K562 (cell line): ENCODE results near the gene ABHD13. TPM values are rescaled to one million over a fixed set of nuclear protein-coding genes. Genes with fewer than 3 reads are reported as not detected.
A peak's percentile ranks its signal among the peaks of the same experiment; 100 is the strongest.

ENCODE experiments used
- ATAC-seq: fragments of 200-7000 bp; cut with Tn5 transposase; 3 replicates; pipeline ENCODE4 v1.9.1; 2020; ENCODE audit warnings: moderate library complexity
- BruUV-seq: library from RNA; stranded (reverse); fragments of 400-500 nt; replicated peaks from 2 replicates; lab custom pipeline; 2021; lab: Mats Ljungman, UMichigan
- CTCF ChIA-PET: fragments of 300-600 bp; formaldehyde crosslinking; extraction: SDS; loops from one replicate; lab custom pipeline; 2021; ENCODE audit warnings: low intra/inter-chr PET ratio; lab: Yijun Ruan, JAX
- POLR2A ChIA-PET: fragments of 300-600, 350-650 bp; sonication (Branson Sonifier 250); formaldehyde crosslinking; extraction: SDS; loops from one replicate; lab custom pipeline; 2021; ENCODE audit warnings: antibody characterized with exemption, inconsistent platforms; lab: Yijun Ruan, JAX
- DNase-seq, 4 experiments: peaks; one replicate each; pipeline versions ENCODE4 v3.0.0 to v3.0.0-alpha.2; 2011 to 2018; ENCODE audit warnings: low spot score in 3 of 4, mixed read lengths in 3 of 4; ENCODE audit errors: extremely low read depth in 1 of 4
- FAIRE-seq: peaks from 2 replicates; lab custom pipeline; 2011; peaks lifted over from hg19 to GRCh38; lab: Jason Lieb, UNC
- H2AFZ ChIP-seq: 2 replicates; pipeline ENCODE4 v1.6.0; 2011; ENCODE audit warnings: low read depth, low read length, control low read depth, inconsistent platforms
- H3K27ac ChIP-seq: fragments of 200-600 bp; 3 replicates; pipeline ENCODE4 v1.8.0; 2011; ENCODE audit warnings: low read depth, mild to moderate bottlenecking, control low read depth, inconsistent platforms, low read length, moderate library complexity, mixed read lengths; ENCODE audit errors: extremely low read depth
- H3K27me3 ChIP-seq, 2 experiments: fragments of 300-600 bp in 1 of 2; 2 replicates in 1 of 2; 3 replicates in 1 of 2; pipeline versions ENCODE4 v1.6.0 to v1.8.0; 2011; ENCODE audit warnings: inconsistent platforms in 2 of 2, low read length in 2 of 2, mild to moderate bottlenecking in 1 of 2, mixed read lengths in 1 of 2, moderate library complexity in 1 of 2; ENCODE audit not compliant: control insufficient read depth in 2 of 2, insufficient read depth in 2 of 2
- H3K36me3 ChIP-seq: fragments of 300-600 bp; 3 replicates; pipeline ENCODE4 v1.8.0; 2011; ENCODE audit warnings: mild to moderate bottlenecking, low read length, inconsistent platforms; ENCODE audit not compliant: control insufficient read depth, insufficient read depth
- H3K4me1 ChIP-seq, 2 experiments: fragments of 200-600 bp in 1 of 2; replicated peaks in 1 of 2; 2 replicates in 1 of 2; 3 replicates in 1 of 2; pipeline versions ENCODE4 v1.5.1 to v1.8.0; 2011; ENCODE audit warnings: inconsistent platforms in 2 of 2, low read length in 2 of 2, mild to moderate bottlenecking in 1 of 2, mixed read lengths in 1 of 2, moderate library complexity in 1 of 2; ENCODE audit not compliant: control insufficient read depth in 2 of 2, insufficient read depth in 2 of 2
- H3K4me2 ChIP-seq: 2 replicates; pipeline ENCODE4 v1.6.1; 2011; ENCODE audit warnings: low read length, control low read depth, inconsistent platforms, mixed read lengths; ENCODE audit not compliant: insufficient read depth
- H3K4me3 ChIP-seq: fragments of 200-600 bp; sonication (generic), shearing (Covaris generic); 2 replicates; pipeline ENCODE4 v1.5.1; 2016; ENCODE audit warnings: control low read depth, inconsistent platforms
- H3K79me2 ChIP-seq: fragments of 200-600 bp; 3 replicates; pipeline ENCODE4 v1.8.0; 2011; ENCODE audit warnings: low read length, inconsistent platforms; ENCODE audit not compliant: control insufficient read depth, insufficient read depth
- H3K9ac ChIP-seq, 2 experiments: 2 replicates each; pipeline versions ENCODE4 v1.6.0 to v1.6.1; 2011; ENCODE audit warnings: low read depth in 2 of 2, low read length in 2 of 2, control low read depth in 1 of 2, inconsistent platforms in 1 of 2, mild to moderate bottlenecking in 1 of 2, mixed read lengths in 1 of 2; ENCODE audit not compliant: insufficient read depth in 1 of 2
- H3K9me1 ChIP-seq: one replicate; pipeline ENCODE4 v1.6.0; 2011; ENCODE audit warnings: inconsistent platforms, mild to moderate bottlenecking, low read length, moderate library complexity; ENCODE audit not compliant: control insufficient read depth, insufficient read depth
- H3K9me3 ChIP-seq: replicated peaks from 2 replicates; pipeline ENCODE4 v1.5.1; 2011; ENCODE audit warnings: low read depth, low read length, inconsistent platforms; ENCODE audit not compliant: control insufficient read depth, insufficient read depth
- H4K20me1 ChIP-seq: replicated peaks from 2 replicates; pipeline ENCODE4 v1.6.1; 2011; ENCODE audit warnings: low read length, inconsistent platforms, mixed read lengths; ENCODE audit not compliant: control insufficient read depth, insufficient read depth
- ARID3A ChIP-seq: IDR thresholded peaks from 2 replicates; pipeline ENCODE4 v1.6.1; 2012; ENCODE audit warnings: low read depth, low read length, improper control_type of control experiment, borderline replicate concordance
- CBX3 ChIP-seq, 2 experiments: IDR thresholded peaks; 1 replicate in 1 of 2; 2 replicates in 1 of 2; pipeline ENCODE4 v1.6.1; 2012; ENCODE audit warnings: inconsistent platforms in 2 of 2, low read length in 2 of 2, borderline replicate concordance in 1 of 2, control low read depth in 1 of 2
- DDX20 ChIP-seq: fragments of 450-650 bp; IDR thresholded peaks from 2 replicates; pipeline ENCODE4 v1.6.1; 2016; ENCODE audit warnings: missing genetic modification characterization, low read depth, mild to moderate bottlenecking, missing compliant biosample characterization, moderate library complexity
- EP300 ChIP-seq: IDR thresholded peaks from 2 replicates; pipeline ENCODE4 v1.6.1; 2012; ENCODE audit warnings: low read length, improper control_type of control experiment
- JUND ChIP-seq, 2 experiments: IDR thresholded peaks; 2 replicates in 1 of 2; 3 replicates in 1 of 2; pipeline ENCODE4 v1.6.1; 2011; ENCODE audit warnings: borderline replicate concordance in 2 of 2, low read depth in 2 of 2, low read length in 2 of 2, improper control_type of control experiment in 1 of 2, missing biosample characterization in 1 of 2, missing genetic modification characterization in 1 of 2, missing genetic modification reagents in 1 of 2
- MCM7 ChIP-seq, 2 experiments: fragments of 450-650 bp; IDR thresholded peaks; 2 replicates each; pipeline ENCODE4 v1.6.1; 2016 to 2018
- MLLT1 ChIP-seq, 2 experiments: fragments of 450-650 bp; IDR thresholded peaks; 2 replicates each; pipeline ENCODE4 v1.6.1; 2016
- MXI1 ChIP-seq: IDR thresholded peaks from 2 replicates; pipeline ENCODE4 v1.6.1; 2011; ENCODE audit warnings: low read depth, mild to moderate bottlenecking, improper control_type of control experiment, low read length
- NCOA1 ChIP-seq: fragments of 450-650 bp; IDR thresholded peaks from 2 replicates; pipeline ENCODE4 v1.6.1; 2016; ENCODE audit warnings: low read depth
- SMARCC2 ChIP-seq: fragments of 450-650 bp; IDR thresholded peaks from 2 replicates; pipeline ENCODE4 v1.6.1; 2017; ENCODE audit warnings: antibody characterized with exemption, moderate library complexity, mild to moderate bottlenecking, low read depth
- ZBED1 ChIP-seq: IDR thresholded peaks from 2 replicates; pipeline ENCODE4 v1.6.1; 2014
- ZNF24 ChIP-seq: fragments of 450-650 bp; IDR thresholded peaks from 2 replicates; pipeline ENCODE4 v1.6.1; 2016
- WGBS: fragments of 100-300 bp; shearing (Covaris generic); methylation state at CpG from one replicate; pipeline ENCODE4 v1.1.6; 2016; ENCODE audit warnings: low coverage, mixed read lengths; ENCODE audit not compliant: insufficient coverage; ENCODE audit errors: missing lambda C conversion rate; 5-methylcytosine and 5-hydroxymethylcytosine counted together
- in situ Hi-C: fragments of 300-500 bp; cut with MboI; formaldehyde crosslinking; loops from 4 replicates; pipeline ENCODE4 v1.15.0; 2018; ENCODE audit warnings: inconsistent platforms, mixed read lengths
- intact Hi-C: fragments of 100-400 bp; cut with micrococcal nuclease; formaldehyde crosslinking; loops from 2 replicates; pipeline ENCODE4 v1.14.2; 2022
- polyA plus RNA-seq, 8 experiments: library from polyadenylated mRNA; depleted of rRNA in 4 of 8; stranded (reverse) in 5 of 8; unstranded in 3 of 8; fragments of >200 nt; fragmentation: Nextera tagmentation in 2 of 8; fragmentation: Illumina TruSeq in 1 of 8; extraction: Ambion mirVana in 2 of 8; extraction: Trizol in 1 of 8; gene quantifications; 2 replicates each; pipeline versions ENCODE4 v1.2.1 to v1.2.3, GENCODE V29; 2011 to 2014; ENCODE audit warnings: inconsistent platforms in 1 of 8, missing spikeins in 1 of 8
- total RNA-seq, 7 experiments: library from RNA; depleted of rRNA in 6 of 7; stranded (reverse); fragments of >200 nt in 6 of 7; fragmentation: Illumina TruSeq in 2 of 7; extraction: Trizol in 2 of 7; gene quantifications; 2 replicates each; pipeline versions ENCODE4 v1.2.1 to v1.2.3, GENCODE V29; 2011 to 2021; ENCODE audit warnings: low replicate concordance in 1 of 7
- TF ChIP-seq, protein P1 (sequence below): fragments of 250-450 bp; sonication (Bioruptor Pico); IDR thresholded peaks from 2 replicates; pipeline ENCODE4 v1.5.0; 2021; ENCODE audit warnings: mild to moderate bottlenecking, moderate library complexity

Gene ABHD13
- total and polyA plus RNA-seq, 9 of the 15 experiments (the other 6 are each of a cell fraction or from before 2014, with no cell fraction given), result 1.7 to 7.0 (median 4.1) TPM

GRCh38 chr13:108217307-108218043, 717 bp upstream of the ABHD13 start (continued):
- TF ChIP-seq MLLT1 (IDR thresholded peaks at IDR 0.05), result 0 out of 4 replicates have a peak, but pooled peaks of 1 of the 2 experiments have one; percentile 44
- TF ChIP-seq, all 486 proteins: peak for 6; not testable (repeated sequence) for 480

DNA sequence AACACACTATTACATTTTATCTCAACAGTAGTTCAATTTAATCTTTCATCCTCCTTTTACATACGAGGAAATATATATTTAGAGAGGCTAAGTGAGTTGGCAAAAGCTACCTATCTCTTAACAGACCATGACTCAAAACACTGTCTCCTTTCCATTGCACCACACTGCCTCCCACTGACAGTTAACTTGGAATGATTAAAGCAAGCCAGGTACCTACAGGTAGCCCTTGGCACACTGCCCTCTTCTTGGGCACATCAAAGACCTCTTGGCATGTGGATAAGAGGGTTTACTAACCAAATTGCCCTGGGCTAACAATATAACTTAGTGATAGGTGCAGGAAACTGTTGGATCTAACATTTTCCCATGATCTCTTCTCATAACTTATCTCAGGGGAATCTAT, 1.8 kb downstream of the ABHD13 start:
- Histone ChIP-seq H3K9me1 (no peaks in the 10 kb centered on the region), H3K4me2 (no peak overlapping the region; the same call in 1 of the 2 replicates), H3K4me1 (peaks cover 3 to 10% of the 10 kb centered on the region in 2 experiments; a peak in 3 of 5 replicates), H2AFZ (no peak overlapping the region), H3K79me2 (peaks cover 84% of the 10 kb centered on the region), H3K27ac (no peak overlapping the region), H3K9ac (no peak overlapping the region), H3K4me3 (0 out of 2 replicates have a peak overlapping the region, but pooled peaks have one; percentile 89), H3K36me3 (peaks cover 7% of the 10 kb centered on the region; the same call in 1 of the 3 replicates), H3K27me3 (no peaks in the 10 kb centered on the region), H4K20me1 (no peaks in the 10 kb centered on the region), H3K9me3 (no peaks in the 10 kb centered on the region)
- in situ Hi-C loops (no loop called here), intact Hi-C loops (loop anchor here (10.0 kb wide), 1 partner anchor 545 kb away; no protein-coding TSS in a partner anchor)
- ATAC-seq (no peak), FAIRE-seq (no peak), DNase-seq (peak in 1 of 4 experiments; percentile 12)
- no TSS peak for BruUV-seq
- POLR2A ChIA-PET, result no interaction called here
- CTCF ChIA-PET, result no interaction called here
- 6% methylated on average over 1 of the region's 1 CpG for WGBS
- TF ChIP-seq, protein P1, sequence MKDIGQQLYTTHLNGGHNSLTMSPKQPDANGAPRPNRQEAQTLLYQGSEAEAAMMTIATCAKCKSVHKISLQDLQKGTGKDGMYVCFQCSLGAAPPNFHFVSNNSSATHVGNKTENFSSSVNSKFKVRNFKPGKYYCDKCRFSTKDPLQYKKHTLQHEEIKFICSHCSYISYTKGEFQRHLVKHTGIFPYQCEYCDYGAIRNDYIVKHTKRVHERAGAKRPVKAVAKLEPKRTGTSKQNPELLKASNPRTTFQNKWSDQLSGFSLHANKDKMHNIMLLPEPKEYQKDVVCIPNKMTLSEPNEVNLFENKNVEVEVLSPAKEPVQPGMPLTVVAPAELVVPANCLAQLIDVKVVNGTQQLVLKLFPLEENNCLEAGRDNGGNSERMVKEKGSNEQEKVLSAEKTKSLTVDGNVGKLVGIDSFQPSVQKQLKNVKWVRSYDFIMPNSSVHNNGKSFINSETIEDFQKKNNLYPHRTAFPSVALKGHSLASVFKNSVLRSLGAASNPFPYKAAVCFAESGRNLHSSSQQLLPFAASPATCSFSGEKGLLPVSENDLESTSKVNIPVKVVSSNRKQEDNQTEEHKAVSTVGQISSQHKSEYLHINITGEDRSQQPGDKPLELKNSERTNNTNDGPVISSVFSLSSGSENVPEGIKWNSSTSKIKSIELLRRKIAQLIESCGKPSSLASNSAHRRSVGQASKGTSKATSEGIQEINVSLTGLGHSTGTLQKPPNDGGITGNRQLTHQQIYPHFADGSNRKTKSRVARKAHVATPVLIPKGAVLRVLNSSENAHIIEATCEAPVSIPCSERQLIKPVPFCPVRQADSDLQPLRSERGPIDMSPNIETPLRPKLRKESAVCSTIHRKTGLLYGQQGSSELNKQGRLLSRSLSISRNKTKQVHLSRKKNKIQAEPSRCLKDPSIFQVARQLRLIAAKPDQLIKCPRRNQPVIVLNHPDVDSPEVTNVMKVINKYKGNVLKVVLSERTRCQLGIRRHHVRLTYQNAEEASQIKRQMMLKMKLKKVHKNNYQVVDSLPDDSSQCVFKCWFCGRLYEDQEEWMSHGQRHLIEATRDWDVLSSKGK, result no peak
- TF ChIP-seq ARID3A, result no peak
- TF ChIP-seq MCM7 (IDR thresholded peaks at IDR 0.05), result no peak
- no peak for TF ChIP-seq JUND (IDR thresholded peaks at IDR 0.05; ENCODE audit: borderline replicate concordance, low read depth, low read length)
- no peak for TF ChIP-seq JUND (tag; IDR thresholded peaks at IDR 0.05; ENCODE audit: borderline replicate concordance, low read depth, low read length)
- TF ChIP-seq NCOA1, result no peak
- TF ChIP-seq MXI1, result no peak
- no peak for TF ChIP-seq SMARCC2
- no peak for TF ChIP-seq ZBED1
- no peak for TF ChIP-seq DDX20 (tag)
- TF ChIP-seq CBX3 (IDR thresholded peaks at IDR 0.05; ENCODE audit: borderline replicate concordance in 1 of 2, low read length in 2 of 2), result no peak
- no peak for TF ChIP-seq EP300
- no peak for TF ChIP-seq ZNF24
